ENCODE results near the gene RXRB. TPM values are rescaled to one million over a fixed set of nuclear protein-coding genes. Genes with fewer than 3 reads are reported as not detected.
A peak's percentile ranks its signal among the peaks of the same experiment; 100 is the strongest.

RXRB gene
- total RNA-seq, 4 donors from 2014 or later, result 28.6 to 71.0 (median 34.0) TPM

- TF ChIP-seq, protein P1, sequence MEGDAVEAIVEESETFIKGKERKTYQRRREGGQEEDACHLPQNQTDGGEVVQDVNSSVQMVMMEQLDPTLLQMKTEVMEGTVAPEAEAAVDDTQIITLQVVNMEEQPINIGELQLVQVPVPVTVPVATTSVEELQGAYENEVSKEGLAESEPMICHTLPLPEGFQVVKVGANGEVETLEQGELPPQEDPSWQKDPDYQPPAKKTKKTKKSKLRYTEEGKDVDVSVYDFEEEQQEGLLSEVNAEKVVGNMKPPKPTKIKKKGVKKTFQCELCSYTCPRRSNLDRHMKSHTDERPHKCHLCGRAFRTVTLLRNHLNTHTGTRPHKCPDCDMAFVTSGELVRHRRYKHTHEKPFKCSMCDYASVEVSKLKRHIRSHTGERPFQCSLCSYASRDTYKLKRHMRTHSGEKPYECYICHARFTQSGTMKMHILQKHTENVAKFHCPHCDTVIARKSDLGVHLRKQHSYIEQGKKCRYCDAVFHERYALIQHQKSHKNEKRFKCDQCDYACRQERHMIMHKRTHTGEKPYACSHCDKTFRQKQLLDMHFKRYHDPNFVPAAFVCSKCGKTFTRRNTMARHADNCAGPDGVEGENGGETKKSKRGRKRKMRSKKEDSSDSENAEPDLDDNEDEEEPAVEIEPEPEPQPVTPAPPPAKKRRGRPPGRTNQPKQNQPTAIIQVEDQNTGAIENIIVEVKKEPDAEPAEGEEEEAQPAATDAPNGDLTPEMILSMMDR (IDR thresholded peaks at IDR 0.05), result no peak
- no peak for TF ChIP-seq POLR2A (IDR thresholded peaks at IDR 0.05)
- H3K4me3 ChIP-seq, result peak overlapping the region; percentile 90 to 94
- no peaks in the 10 kb centered on the region for H3K9me3 ChIP-seq
- intact Hi-C loops (cut with DNase I; ENCODE audit: low total_unique reads), result loop anchor here (10.0 kb wide), 1 partner anchor 87 kb away; the partner anchor contains the start of gene RGL2
- peak overlapping the region; percentile 94 to 99 for H3K27ac ChIP-seq
- no peaks in the 10 kb centered on the region for H3K36me3 ChIP-seq
- peak; percentile 60 to 63 for DNase-seq
- peaks cover 0 to under 1% of the 10 kb centered on the region in 2 donors for H3K4me1 ChIP-seq
- H3K27me3 ChIP-seq, result no peaks in the 10 kb centered on the region
Measured at GRCh38 chr6:33207552-33208090, 7.2 kb upstream of the RXRB start.

GRCh38 chr6:33206864-33207551 lies 6.5 kb upstream of the RXRB start:
- H3K4me3 ChIP-seq, result peak overlapping the region; percentile 90 to 94

GRCh38 chr6:33206027-33206863 lies 5.8 kb upstream of the RXRB start:
- Histone ChIP-seq H3K4me1 (peaks cover 10% of the 10 kb centered on the region in 2 donors), H3K27ac (no peak overlapping the region), H3K27me3 (no peaks in the 10 kb centered on the region), H3K4me3 (no peak overlapping the region), H3K9me3 (no peaks in the 10 kb centered on the region), H3K36me3 (no peaks in the 10 kb centered on the region)
- intact Hi-C loops (cut with DNase I; ENCODE audit: low total_unique reads), result loop anchor here (10.0 kb wide), 1 partner anchor 89 kb away; the partner anchor contains the start of gene RGL2
- no peak for DNase-seq
- TF ChIP-seq, protein P1 (IDR thresholded peaks at IDR 0.05), result no peak
- TF ChIP-seq POLR2A (IDR thresholded peaks at IDR 0.05), result no peak

More at GRCh38 chr6:33206864-33207551, 6.5 kb upstream of the RXRB start:
- DNase-seq, result no peak
- intact Hi-C loops (cut with DNase I; ENCODE audit: low total_unique reads), result loop anchor here (10.0 kb wide), 1 partner anchor 88 kb away; the partner anchor contains the start of gene RGL2
- Histone ChIP-seq H3K27ac (peak overlapping the region; percentile 94 to 99), H3K36me3 (no peaks in the 10 kb centered on the region), H3K4me1 (peaks cover 3 to 5% of the 10 kb centered on the region in 2 donors), H3K27me3 (no peaks in the 10 kb centered on the region), H3K9me3 (no peaks in the 10 kb centered on the region)
- TF ChIP-seq POLR2A (IDR thresholded peaks at IDR 0.05), result no peak
- TF ChIP-seq, protein P1 (IDR thresholded peaks at IDR 0.05), result no peak

GRCh38 chr6:33205191-33206026 lies 4.9 kb upstream of the RXRB start:
- intact Hi-C loops (cut with DNase I; ENCODE audit: low total_unique reads), result loop anchor here (10.0 kb wide), 1 partner anchor 89 kb away; the partner anchor contains the start of gene RGL2
- Histone ChIP-seq H3K27me3 (no peaks in the 10 kb centered on the region), H3K27ac (no peak overlapping the region), H3K4me3 (peak overlapping the region; percentile 41), H3K4me1 (peaks cover 10% of the 10 kb centered on the region in 2 donors), H3K9me3 (no peaks in the 10 kb centered on the region), H3K36me3 (no peaks in the 10 kb centered on the region)
- TF ChIP-seq, protein P1 (IDR thresholded peaks at IDR 0.05), result no peak
- no peak for TF ChIP-seq POLR2A (IDR thresholded peaks at IDR 0.05)
- no peak for DNase-seq

Data from uterus (tissue), 4 donors.